NCI-H446 treated with DMSO at 0.1 percent for 48 hours (cell line): ENCODE results near the gene SLC18A3.

Experiments used
- DNase-seq: peaks from one replicate; lab custom pipeline; 2025; lab: John Stamatoyannopoulos, UW

The SLC18A3 gene

DNA sequence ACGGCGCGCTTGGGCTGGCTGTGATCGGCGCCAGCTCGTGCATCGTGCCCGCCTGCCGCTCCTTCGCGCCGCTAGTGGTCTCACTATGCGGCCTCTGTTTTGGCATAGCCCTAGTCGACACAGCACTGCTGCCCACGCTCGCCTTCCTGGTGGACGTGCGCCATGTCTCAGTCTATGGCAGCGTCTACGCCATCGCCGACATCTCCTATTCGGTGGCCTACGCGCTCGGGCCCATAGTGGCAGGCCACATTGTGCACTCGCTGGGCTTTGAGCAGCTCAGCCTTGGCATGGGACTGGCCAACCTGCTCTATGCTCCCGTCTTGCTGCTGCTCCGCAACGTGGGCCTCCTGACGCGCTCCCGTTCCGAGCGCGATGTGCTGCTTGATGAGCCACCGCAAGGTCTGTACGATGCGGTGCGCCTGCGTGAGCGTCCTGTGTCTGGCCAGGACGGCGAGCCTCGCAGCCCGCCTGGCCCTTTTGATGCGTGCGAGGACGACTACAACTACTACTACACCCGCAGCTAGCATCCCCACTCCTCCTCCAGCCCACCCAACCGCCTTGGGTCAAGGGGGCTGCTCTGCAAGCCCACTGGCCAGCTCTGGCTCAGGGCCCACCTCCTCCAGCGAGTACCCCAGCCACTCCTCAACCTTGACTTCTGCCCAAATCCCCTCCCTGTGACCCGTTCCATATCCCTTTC is 1.9 kb downstream of the SLC18A3 start:
- no peak for DNase-seq

DNA sequence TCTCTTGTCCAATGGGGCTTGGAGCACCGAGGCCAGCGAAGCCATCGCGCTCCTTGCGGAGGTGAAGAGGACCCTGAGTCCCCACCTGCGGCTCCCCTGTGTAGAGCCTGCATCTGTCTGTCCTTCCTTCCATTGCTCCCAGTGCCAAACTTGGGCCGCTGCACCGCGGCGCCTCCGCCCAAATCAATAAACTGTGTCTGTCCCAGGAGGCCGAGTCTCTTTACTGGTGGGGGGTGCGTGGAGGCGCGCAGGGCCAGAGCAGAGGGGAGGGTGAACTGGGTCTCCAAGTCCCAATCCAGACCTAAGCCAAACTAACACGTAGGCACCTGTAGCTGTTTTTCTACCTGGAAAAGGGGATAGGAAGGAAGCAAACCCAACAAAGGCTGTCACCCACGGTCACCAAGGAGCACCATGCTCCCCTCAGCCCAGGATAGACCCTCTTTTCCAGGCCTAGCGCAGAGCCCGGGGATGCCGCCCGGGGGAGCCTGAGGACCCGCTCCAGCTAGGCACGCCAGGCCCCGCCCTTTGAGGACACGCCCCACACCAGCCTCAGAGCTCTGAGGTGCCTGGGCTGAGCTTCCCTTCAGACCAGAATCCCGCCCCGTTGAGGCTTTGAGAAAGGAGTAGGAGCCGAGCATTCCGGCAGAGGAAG is 2.5 kb downstream of the SLC18A3 start:
- no peak for DNase-seq

DNA sequence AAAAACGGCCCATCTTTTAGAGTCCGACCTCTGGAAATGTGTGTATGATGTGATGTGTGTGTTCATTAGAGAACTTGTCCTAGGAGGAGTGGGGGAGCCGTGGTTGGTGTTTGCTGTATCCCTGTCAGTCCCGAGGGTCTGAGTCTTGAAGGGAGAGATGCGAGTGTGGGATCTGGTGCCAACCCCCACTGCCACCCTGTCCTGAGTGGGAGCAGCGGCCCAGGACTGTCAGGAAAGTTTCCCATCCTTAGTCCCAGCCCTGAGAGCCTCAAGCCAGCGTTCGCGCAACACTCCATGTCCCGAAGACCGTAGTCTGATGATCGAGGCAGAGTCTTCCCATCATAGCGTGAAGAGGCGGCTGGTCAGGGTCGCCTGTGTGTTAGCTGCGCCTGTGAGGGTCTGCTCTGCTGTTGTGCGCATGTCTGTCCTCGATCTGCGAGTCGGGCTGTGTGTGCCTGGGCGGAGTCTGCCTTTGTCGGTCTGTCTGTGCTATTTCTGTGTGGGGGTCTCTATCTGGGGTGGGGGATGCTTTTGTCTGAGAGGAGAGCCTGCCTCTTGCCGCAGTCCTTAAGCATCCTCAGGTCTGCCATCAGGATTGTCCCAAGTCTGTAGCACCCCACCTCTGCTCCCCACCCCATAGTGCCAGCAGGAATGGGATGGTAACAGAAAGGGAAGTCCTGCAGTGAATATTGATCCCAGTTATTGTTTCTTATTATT is 3.2 kb downstream of the SLC18A3 start:
- DNase-seq, result no peak

DNA sequence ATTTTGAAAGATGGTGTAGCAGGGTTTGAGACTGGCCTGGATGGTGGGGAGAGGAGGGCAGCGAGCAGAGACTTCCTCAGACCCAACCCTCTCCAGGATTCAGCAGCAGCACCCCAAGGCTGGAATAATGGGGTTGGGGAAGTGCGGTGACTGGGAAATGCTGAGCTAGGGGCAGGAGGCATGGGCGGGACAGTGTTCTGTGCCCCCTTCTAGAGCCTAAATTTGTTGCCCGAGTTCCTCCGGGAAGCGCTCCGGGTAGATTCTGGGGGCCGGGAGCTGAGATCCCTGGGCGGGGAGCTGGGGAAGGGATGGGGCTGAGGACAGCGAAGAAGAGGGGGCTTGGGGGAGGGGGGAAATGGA is 3.8 kb downstream of the SLC18A3 start, which contains the start of gene CHAT:
Gene CHAT (plus strand): TSS at position 156 of the 360 bp plus-strand sequence. CDS start 153 bp downstream, at position 309.
- DNase-seq, result no peak

DNA sequence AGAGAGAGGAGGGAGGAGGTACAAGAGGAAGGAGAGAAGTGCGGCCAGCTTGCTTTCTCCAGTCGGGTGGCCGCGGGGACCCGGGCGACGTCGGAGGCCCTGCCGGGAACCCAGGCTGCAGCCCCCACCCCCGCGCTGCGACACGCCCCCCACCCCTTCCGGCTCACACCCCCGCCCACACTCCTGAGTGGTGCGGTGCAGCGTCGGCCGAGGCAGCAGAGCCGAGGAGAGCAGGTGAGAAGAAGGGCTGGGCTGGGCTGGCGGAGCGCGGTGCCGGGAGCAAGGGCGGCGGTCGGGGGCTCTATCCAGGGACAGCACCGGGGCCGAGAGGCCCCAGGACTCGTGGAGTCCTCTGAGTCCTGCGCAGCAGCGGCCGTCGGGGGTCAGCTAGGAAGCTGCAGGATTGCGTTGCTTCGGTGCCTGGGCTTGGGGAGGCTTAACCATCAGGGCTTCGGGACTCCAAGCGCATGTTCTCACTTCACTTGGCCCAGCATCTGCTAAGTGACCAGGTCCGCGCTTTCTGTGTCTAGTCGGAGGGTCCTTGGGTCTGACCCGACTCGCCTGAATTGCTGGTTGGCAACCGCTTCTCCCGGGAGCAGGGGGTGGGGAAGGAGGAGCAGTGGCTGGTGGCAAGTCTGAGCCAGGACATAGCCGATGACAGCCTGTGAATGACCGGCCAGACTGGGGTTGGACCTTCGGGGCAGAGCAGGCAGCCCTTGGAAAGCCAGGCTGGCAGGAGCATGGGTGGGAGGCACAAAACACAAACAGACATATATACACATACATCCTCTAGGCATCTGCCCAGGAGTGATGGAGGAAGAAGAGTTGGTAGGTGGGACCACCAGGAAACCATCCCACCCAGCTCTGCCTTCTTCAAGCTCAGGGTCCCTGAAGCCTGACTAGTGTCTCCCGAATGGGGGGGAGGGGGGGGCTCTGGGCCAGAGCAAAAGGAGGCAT is 4.4 kb downstream of the SLC18A3 start:
- no peak for DNase-seq

DNA sequence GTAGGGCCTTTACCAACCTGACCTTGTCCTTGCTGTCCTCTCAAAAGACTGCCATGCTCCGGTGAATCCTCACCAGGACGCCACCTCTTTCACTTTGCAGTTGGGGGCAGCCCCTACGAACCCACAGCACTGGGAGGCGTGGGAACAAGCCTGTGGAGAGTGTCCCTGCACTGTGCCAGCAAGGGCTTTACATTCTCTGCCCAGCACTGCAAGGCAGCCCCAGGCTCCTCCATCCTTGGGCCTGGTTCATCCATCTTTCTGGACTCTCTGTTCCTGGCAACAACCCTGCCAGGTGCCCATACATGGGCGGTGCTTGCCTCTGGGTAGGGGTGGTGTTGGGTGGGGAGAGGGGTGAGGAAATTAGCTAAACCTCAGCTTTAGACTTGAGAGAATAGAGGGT is 5.1 kb downstream of the SLC18A3 start:
- DNase-seq, result no peak

DNA sequence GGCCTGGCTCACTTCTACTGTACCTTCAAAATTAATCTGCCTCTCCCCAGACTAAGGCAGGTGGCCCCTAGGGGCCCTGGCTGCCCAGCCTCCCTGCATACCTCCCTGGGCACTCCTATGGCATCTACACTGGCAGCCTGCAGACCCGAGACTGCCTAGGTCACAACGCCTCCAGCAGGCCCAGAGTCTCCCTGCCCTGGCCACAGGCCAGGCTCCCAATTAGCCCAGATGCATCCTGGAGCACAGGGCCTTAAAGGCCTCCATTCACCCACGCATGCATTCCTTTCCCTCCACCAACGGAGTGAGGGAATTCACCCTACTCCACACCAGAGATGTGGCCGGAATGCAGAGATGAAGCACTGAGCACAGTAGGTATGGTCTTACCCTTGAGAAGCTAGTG is 5.6 kb downstream of the SLC18A3 start:
- DNase-seq, result no peak

DNA sequence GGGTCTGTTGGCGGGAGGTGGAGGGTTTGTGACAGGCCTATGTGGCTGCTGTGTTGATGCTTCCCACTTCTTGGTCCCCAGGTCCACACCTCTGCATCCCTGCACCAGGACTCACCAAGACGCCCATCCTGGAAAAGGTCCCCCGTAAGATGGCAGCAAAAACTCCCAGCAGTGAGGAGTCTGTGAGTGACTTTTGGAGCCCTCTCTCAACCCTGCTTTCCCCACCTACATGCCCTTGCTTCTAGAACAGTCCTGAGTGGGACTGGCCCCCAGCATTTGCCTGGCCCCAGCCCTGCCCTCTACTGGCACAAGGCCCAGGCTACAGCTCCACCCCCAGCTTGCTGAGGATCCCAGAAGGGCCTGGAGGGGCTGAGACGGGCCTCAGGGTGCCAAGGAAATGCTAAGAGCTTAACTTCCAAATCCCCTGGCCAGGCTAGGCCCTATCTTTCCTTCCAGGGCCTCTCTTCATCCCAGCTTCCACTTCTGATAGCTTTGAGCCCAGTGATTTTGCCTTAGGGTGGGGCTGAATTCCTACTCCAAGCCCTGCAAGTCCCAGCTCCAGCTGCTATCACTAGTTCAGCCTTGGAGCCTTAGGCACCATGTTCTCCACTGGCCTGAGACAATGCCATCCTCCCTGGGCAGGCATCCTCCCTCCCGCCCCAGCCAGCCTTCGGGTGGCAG is 6.5 kb downstream of the SLC18A3 start:
- no peak for DNase-seq

DNA sequence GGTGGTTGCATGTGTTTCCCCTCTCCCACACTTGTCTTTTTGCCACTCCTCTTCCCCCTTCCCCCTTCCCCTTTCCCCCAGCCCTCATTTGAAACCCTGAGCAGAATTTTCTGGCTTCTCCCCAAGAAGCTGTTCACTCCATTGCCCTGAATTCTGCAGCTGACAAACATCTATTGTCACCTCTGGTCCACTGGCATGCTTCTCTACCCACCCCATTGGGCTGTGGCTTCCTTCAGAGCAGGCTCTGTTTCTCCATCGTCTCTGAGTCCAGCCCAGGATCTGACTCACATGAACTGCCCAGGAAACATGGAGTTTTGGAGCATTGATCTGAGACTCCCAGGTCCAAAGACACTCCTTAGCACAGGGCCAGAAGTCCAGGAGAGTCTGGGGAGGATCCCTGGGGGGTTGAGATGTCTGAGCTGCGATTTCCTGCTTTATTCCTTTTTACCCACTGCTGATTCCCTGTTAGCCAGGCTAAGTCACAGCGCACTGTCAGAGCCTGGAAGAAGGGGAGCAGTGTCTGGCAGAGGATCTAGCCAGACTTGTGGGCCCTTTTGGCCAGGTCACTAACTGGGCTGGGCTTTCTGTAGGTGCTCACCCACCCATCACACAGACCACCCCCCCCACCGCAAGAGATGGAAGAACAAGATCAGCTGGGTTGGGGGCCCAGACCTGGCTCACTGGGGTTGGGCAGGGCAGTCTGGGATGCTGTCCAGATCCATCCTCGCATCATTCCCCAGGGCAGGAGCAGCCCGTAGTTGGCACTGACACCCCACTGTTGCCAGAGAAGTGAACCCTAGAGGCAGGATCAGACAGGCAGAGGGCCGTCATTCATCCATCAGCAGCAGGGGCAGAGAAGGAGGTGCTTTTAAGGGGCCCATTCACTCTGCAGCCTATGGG is 7.3 kb downstream of the SLC18A3 start:
- DNase-seq, result peak; percentile 34

DNA sequence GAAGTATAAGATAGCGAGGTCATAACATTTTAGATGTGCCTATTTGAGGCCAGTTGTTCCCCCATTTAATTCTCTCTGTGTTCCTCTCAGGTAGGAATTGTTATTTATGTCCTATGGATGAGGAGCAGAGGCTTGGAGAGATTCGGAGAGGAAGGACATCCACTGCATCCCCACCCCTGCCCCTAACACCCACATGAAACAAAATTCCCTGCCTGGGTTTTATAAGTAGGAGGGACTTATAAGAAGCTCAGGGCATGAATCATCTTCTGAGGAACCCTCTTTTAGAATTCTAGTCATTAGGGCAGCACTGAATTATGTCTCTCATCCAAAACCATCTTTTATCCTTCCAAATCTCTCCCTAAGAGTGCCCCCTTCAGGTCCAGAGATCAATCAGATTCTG is 8.7 kb downstream of the SLC18A3 start:
- no peak for DNase-seq

DNA sequence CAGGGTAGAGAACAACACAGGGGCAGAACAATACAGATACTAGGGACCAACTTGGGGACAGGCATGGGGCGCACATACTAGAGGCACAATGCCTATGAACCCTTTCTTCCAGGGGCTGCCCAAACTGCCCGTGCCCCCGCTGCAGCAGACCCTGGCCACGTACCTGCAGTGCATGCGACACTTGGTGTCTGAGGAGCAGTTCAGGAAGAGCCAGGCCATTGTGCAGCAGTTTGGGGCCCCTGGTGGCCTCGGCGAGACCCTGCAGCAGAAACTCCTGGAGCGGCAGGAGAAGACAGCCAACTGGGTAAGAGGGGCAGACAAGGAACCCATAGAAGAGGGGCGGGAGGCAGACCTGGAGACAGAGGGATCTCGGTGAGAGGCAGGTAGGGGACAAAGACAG is 9.5 kb downstream of the SLC18A3 start:
- no peak for DNase-seq

DNA sequence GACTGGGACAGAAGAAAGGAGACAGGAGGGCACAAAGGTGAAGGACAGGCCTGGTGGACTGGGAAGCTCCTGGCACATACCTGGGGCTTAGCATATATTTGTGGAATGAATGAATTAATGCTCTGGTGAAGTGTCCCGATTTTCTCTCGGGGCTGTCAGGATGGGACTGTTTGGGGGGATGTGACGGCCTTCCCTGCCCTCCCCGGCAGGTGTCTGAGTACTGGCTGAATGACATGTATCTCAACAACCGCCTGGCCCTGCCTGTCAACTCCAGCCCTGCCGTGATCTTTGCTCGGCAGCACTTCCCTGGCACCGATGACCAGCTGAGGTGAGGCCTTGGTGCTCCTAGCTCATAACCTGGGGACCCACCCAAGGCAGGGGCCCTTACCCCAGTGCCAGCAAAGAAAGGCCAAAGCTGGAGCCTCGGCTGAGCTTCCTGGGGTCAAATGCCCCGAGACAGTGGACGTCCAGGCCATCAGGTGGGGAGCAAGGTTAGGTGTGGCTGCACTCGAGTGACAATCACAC is 10.2 kb downstream of the SLC18A3 start:
- DNase-seq, result no peak

DNA sequence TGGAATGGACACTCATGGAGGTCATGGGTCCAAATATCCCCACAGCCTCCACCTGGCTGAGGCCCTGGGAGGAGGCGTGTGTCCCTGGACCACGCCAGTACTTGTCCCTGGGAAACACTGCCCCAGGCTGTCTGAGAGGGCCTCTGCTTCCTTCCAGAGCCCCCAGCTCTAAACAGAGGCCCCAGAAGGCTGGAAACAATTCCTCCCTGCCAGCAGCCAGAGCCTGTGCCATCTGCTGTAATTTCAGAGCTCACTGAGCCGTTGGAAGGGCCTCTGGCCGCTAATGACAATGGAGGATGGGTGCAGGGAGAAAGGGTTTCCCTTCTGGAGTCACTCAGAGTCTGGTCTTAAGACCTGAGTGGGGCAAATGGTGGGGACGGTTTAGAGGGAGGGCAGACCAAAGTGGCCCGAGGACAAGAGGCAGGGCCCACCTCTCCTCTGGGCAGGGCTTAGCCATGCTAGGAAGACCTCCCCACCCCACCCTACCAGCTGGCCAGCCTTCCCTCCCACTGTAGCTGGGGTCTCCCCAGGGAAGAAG is 10.8 kb downstream of the SLC18A3 start:
- DNase-seq, result peak; percentile 77

DNA sequence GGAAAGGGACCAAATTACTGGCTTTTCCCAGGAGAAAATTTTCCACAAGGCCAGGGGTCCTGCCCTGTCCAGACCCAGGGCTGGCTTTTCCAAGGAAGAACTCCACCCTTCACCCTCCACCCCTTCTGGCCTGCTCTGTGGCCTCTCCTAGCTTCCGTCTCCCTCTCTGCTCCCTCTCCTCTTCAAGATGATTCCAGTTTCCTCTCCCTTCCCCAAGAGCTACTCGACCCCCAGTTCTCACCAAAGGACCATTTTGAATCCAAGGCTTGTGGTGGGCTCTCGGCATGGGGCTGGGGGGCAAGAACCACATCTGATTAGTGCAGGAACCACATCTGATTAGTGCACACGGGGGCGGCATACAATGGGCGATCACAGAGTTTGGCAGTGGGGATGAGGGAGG is 11.5 kb downstream of the SLC18A3 start:
- no peak for DNase-seq

DNA sequence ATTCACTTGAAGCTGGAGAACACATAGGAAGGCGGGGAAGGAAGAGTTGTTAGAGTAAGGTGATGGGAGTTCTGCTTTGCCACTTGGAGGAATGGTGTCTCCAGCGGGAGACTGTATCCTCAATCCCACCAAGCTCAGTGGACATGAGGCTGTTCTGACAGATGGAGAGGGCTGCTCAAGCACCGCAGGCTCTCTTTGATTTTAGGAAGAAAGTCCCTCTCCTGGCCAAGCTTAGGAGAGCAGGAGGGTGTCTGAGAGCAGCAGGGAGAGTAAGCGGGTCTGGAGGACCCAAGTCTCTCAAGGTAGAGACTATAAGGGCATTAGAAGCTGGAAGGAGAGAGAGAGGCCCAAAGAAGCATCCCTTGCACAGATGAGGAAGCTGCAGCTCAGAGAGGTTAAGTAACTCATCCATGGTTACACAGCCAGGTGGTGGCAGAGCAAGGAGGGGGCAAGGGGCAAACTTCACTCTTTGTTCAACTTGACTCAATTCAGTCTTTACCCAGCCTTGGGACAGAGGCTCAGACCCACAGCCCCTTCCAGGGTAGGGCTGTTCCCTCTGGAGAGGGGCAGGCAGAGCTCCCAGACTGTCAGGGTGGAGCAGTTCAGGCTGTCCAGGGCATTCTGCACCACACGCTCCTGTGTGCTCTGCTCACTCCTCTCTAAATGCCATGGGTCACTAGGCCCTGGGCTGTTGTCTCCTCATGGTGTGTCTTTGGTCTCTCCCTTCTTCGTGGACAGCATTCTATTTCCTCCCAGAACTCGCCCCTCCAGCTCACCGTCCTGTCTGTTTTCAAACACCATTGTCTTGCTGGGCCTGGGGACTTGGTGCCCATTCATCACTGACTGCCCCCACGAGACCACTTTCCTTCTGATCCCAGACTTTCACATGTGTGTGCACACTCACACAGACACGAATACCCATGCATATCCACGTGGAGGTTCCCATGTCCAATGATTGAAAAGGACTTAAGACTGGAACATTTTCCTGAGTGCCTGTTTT is 12.6 kb downstream of the SLC18A3 start:
- DNase-seq, result no peak

DNA sequence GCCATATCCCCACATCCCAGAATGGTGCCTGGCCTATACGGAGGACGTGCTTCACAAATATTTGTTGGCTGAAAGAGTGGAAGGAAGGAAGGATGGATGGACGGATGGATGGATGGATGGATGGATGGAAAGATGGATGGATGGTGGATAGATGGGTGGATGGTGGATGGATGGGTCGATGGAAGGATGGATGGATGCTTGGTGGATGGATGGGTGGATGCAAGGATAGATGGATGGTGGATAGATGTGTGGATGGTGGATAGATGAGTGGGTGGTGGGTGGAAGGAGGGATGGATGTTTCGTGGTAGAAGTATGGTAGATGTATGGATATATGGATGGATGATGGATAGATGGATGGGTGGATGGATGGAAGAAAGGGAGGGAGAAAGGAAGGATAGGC is 14.5 kb downstream of the SLC18A3 start:
- DNase-seq, result no peak

DNA sequence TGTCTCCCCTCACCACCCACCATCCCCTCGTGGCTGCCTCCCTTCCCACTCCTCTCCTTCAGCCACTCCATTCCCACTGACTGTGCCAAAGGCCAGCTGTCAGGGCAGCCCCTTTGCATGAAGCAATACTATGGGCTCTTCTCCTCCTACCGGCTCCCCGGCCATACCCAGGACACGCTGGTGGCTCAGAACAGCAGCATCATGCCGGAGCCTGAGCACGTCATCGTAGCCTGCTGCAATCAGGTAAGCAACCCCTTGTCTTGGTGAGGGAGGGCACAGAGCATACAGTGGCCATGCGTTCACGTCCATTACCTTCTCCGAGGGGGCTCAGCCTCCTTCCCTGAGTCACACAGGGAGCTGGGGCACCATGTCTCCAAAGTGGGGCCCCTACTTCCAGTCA is 15.3 kb downstream of the SLC18A3 start:
- no peak for DNase-seq

DNA sequence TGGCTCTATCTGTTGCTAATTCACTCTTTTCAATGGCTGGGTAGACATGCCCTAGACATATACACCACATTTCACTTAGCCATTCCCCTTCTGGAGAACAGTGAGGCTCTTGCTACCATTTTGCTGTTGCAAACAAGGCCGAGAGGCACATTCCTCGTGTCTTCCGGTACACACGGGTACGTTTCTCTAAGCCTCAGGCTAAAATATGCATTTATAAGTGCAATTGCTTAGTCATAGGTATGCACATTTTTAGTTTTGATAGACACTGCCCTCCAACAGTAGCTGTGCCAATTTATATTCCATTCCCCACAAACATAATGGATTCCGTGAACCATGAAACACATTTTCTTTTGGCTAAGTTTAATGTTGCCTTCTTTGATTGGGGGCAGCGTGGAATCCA is 16.9 kb downstream of the SLC18A3 start:
- DNase-seq, result no peak
